ENCODE data around the gene EEF1AKMT3. TPM values are rescaled to one million over a fixed set of nuclear protein-coding genes. Genes with fewer than 3 reads are reported as not detected.

The EEF1AKMT3 gene
- total RNA-seq: 1 to 10 TPM; 1.3 to 2.6 (median 2.2) TPM
- 1.2 TPM for total RNA-seq (2013)

DNA sequence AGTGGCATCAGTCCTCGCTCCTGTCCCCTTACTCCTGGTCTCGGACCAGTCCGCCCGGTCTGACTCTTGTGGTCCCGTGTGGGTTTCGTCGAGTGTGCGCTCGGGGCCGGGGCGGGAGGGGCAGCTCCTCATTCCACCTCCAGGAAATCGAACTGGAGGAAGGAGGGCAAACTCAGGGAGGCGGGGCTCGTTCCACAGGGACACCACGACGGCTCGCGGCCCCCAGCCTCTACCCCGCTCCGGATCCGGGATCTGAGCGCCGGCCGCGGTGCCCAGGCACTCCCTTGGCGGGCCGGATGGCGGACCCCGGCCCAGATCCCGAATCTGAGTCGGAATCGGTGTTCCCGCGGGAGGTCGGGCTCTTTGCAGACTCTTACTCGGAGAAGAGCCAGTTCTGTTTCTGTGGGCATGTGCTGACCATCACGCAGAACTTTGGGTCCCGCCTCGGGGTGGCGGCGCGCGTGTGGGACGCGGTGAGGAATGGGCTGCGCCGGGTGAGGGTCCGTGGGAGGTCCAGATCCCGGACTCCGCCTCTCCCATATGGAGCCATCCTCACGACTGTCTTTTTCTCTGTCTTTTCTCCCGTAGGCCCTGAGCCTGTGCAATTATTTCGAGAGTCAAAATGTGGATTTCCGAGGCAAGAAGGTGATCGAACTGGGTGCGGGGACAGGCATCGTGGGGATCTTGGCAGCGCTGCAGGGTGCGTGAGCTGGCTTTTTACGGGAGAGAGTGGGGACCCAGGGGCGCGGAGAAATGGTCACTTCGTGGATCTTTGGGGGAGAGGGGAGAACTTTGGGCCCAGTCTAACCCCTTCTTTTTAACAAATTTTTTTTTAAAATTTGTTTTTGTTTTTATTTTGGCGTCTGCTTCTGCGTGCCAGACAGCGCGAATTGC lies at the start of gene EEF1AKMT3:
Gene EEF1AKMT3 (plus strand): TSS at position 186 of the 894 bp plus-strand sequence. CDS start 111 bp downstream, at position 297.
- Mint-ChIP-seq H3K27me3 (ENCODE audit: low read depth in 2 of 2) (no peaks in the 10 kb centered on the region), H3K4me3 (peak within 1 kb of the TSS; percentile 97), H3K9me3 (no peaks in the 10 kb centered on the region), H3K36me3 (no peaks in the 10 kb centered on the region), H3K27ac (peak within 1 kb of the TSS; percentile 89 to 94), H3K4me1 (peaks cover 14% of the 10 kb centered on the region in 2 donors)
- H3K9me3 ChIP-seq (ENCODE audit: control insufficient read depth, insufficient read depth, low read length): no peaks in the 10 kb centered on the region
- ATAC-seq (peak in 2 of 3 donors; percentile 11 to 27), DNase-seq (peak in 1 of 2 donors; percentile 56)
- TF ChIP-seq, protein P1, sequence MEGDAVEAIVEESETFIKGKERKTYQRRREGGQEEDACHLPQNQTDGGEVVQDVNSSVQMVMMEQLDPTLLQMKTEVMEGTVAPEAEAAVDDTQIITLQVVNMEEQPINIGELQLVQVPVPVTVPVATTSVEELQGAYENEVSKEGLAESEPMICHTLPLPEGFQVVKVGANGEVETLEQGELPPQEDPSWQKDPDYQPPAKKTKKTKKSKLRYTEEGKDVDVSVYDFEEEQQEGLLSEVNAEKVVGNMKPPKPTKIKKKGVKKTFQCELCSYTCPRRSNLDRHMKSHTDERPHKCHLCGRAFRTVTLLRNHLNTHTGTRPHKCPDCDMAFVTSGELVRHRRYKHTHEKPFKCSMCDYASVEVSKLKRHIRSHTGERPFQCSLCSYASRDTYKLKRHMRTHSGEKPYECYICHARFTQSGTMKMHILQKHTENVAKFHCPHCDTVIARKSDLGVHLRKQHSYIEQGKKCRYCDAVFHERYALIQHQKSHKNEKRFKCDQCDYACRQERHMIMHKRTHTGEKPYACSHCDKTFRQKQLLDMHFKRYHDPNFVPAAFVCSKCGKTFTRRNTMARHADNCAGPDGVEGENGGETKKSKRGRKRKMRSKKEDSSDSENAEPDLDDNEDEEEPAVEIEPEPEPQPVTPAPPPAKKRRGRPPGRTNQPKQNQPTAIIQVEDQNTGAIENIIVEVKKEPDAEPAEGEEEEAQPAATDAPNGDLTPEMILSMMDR (IDR thresholded peaks at IDR 0.05): no peak
- WGBS (ENCODE audit: insufficient coverage): 3% methylated on average over 67 of the region's 67 CpGs
- intact Hi-C loops (cut with micrococcal nuclease): no loop called here
- no peaks in the 10 kb centered on the region for H3K36me3 ChIP-seq (ENCODE audit: control insufficient read depth, insufficient read depth, low read length)
- H3K4me1 ChIP-seq (ENCODE audit: control insufficient read depth, insufficient read depth, low read length): peaks cover 21% of the 10 kb centered on the region
- peak within 1 kb of the TSS; percentile 80 for H3K27ac ChIP-seq (ENCODE audit: low read length)
- H3K4me3 ChIP-seq (ENCODE audit: low read length): peak within 1 kb of the TSS; percentile 77
- no peaks in the 10 kb centered on the region for H3K27me3 ChIP-seq (ENCODE audit: control insufficient read depth, insufficient read depth, low read length)

DNA sequence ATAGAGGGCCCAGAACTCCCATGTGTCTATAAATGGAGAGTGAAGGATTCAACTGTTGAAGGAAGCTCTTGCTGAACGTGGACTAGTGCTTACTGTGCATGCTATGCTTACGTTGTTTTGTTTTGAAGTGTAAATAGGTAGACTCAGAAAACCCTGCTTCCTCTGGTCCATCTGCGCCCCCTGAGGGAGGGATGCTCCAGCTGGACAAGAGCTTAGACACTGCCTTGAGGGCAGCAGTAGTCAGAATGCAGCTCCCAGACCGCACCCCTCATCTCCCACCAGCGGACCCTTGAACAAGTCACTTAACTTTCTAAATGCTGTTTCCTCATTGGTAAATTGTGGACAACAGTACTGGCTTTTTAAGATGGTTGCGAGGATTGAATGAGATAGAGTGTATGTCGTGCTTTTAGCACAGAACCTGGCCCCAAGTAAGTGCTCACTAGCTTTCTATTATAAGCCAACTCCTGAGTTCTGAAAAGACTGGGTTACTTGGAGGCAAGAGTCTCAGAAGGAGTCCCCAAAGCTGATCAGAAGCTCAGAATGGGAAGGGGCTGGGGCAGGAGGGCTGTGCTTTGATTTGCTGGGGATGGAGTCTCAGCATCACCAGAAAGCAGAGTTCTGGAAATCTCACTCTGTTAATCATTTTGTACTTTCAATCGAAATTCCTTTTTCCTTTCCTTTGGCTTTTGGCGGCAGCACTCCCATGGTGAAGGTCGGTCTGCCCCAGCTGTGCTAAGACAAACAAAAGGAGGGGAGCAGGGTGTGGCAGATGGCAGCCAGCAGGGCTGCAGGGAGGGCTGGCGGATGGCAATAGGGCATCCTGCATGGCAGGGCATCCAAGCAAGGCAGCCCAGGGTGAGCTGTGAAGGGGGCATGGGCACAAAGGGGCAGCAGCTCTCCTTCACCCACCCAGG lies 49.4 kb upstream of the EEF1AKMT3 start:
- Mint-ChIP-seq H3K4me1 (peaks cover 17 to 19% of the 10 kb centered on the region in 2 donors), H3K4me3 (no peak overlapping the region), H3K27ac (peak overlapping the region; percentile 58 to 74), H3K27me3 (ENCODE audit: low read depth in 2 of 2) (no peaks in the 10 kb centered on the region), H3K36me3 (peaks cover 9% of the 10 kb centered on the region), H3K9me3 (no peaks in the 10 kb centered on the region)
- Histone ChIP-seq H3K9me3 (ENCODE audit: control insufficient read depth, insufficient read depth, low read length) (no peaks in the 10 kb centered on the region), H3K4me1 (ENCODE audit: control insufficient read depth, insufficient read depth, low read length) (peaks cover 6% of the 10 kb centered on the region), H3K27ac (ENCODE audit: low read length) (no peak overlapping the region), H3K27me3 (ENCODE audit: control insufficient read depth, insufficient read depth, low read length) (no peaks in the 10 kb centered on the region), H3K4me3 (ENCODE audit: low read length) (no peak overlapping the region), H3K36me3 (ENCODE audit: control insufficient read depth, insufficient read depth, low read length) (peaks cover 57% of the 10 kb centered on the region)
- TF ChIP-seq, protein P1 (IDR thresholded peaks at IDR 0.05): no peak
- intact Hi-C loops (cut with micrococcal nuclease): no loop called here
- ATAC-seq (no peak), DNase-seq (no peak)
- 90% methylated on average over 11 of the region's 11 CpGs for WGBS (ENCODE audit: insufficient coverage)

DNA sequence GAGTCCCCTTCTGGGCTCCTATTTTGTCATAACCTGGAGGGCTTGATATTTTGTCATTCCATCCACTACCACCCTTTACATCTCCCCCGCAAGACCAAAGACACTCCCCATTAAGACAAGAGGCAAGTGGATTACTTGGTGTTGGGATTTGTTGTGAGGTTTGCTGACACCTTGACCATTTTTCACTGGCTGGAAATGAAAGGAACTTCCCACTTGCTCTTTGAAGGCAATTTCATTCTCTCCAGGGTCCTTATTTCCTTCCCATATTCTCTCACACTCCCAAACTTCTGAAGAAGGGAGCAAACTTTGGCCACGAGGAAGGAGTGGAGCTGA lies 48.8 kb upstream of the EEF1AKMT3 start:
- no peak overlapping the region for H3K27ac ChIP-seq (ENCODE audit: low read length)
- peak overlapping the region; percentile 58 to 74 for H3K27ac Mint-ChIP-seq
- no peak for ATAC-seq
- no peaks in the 10 kb centered on the region for H3K9me3 Mint-ChIP-seq
- H3K27me3 Mint-ChIP-seq (ENCODE audit: low read depth in 2 of 2): no peaks in the 10 kb centered on the region
- peaks cover 55% of the 10 kb centered on the region for H3K36me3 ChIP-seq (ENCODE audit: control insufficient read depth, insufficient read depth, low read length)
- H3K36me3 Mint-ChIP-seq: peaks cover 9% of the 10 kb centered on the region
- H3K4me3 Mint-ChIP-seq: no peak overlapping the region
- TF ChIP-seq, protein P1 (IDR thresholded peaks at IDR 0.05): no peak
- no peaks in the 10 kb centered on the region for H3K27me3 ChIP-seq (ENCODE audit: control insufficient read depth, insufficient read depth, low read length)
- H3K4me1 ChIP-seq (ENCODE audit: control insufficient read depth, insufficient read depth, low read length): peaks cover 6% of the 10 kb centered on the region
- WGBS (ENCODE audit: insufficient coverage): no CpG with 5 or more reads among the region's 2 CpGs
- peak in 1 of 2 donors; percentile 3 for DNase-seq
- H3K9me3 ChIP-seq (ENCODE audit: control insufficient read depth, insufficient read depth, low read length): no peaks in the 10 kb centered on the region
- H3K4me3 ChIP-seq (ENCODE audit: low read length): no peak overlapping the region
- intact Hi-C loops (cut with micrococcal nuclease): no loop called here
- peaks cover 17 to 19% of the 10 kb centered on the region in 2 donors for H3K4me1 Mint-ChIP-seq

All from natural killer cell (primary cell).